ENCODE measurements around the gene ZKSCAN5. TPM values are rescaled to one million over a fixed set of nuclear protein-coding genes. Genes with fewer than 3 reads are reported as not detected.
"Not testable (repeated sequence)": the region's sequence is repeated elsewhere in the genome, so short reads cannot be mapped to it uniquely, and the experiment has no call there.

Gene ZKSCAN5
- total and polyA plus RNA-seq, 12 donors, result 2.8 to 8.5 (median 7.2) TPM

DNA sequence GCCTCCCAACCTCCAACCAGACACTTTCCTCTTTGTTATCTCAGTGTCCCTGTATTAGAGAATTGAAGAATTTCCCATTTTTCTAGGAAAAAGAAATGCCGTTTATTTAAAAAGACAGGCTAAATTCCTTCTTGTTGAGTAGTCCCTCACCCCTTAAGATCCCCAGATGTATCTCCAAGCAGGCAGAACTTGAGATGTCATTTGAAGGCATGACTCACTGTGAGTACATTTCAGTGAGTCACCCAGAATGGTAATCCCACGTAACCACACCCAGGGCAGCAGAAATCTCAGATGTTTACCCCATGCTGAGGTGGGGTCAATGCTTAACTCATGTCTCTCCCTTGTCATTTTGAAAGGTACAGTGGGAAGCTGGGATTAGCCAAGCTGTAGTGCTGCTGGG lies 58.4 kb downstream of the ZKSCAN5 start:
- H3K27me3 ChIP-seq, result no peaks in the 10 kb centered on the region
- H3K4me1 ChIP-seq, result peaks cover 4 to 41% (median 20%) of the 10 kb centered on the region in 9 donors
- ATAC-seq (no peak), DNase-seq (no peak)
- no peak overlapping the region for H3K4me3 ChIP-seq
- H3K36me3 ChIP-seq, result peaks cover 0 to 78% (median 55%) of the 10 kb centered on the region in 9 donors
- intact Hi-C loops (cut with DNase I), result no loop called here
- no peaks in the 10 kb centered on the region for H3K9me3 ChIP-seq
- WGBS, 2 donors, result 60 to 61% methylated on average over 2 of the region's 2 CpGs
- TF ChIP-seq CTCF (IDR thresholded peaks at IDR 0.05), result no peak
- peak overlapping the region in 1 of 10 donors; percentile 31 for H3K27ac ChIP-seq

DNA sequence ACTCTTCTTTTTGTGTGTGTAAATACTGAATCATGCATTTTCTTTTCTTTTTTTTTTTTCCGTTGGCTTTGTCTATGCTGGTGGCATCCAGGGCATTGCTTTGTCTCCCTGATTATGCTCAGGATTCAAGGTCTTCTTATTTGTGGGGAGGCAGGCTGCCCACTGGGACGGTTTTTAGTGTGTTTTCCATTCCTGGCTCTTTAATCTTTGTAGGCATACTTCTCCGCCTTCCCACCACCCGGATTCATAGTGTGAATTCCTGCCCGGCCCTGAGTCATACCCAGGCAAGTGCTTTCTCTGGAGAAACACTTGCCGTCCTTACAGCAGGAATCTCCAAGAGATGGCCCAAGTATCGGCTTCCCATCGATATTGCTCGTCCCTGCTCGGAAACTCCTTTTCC lies 59.2 kb downstream of the ZKSCAN5 start:
- WGBS, 2 donors, result 86 to 89% methylated on average over 10 of the region's 10 CpGs
- peaks cover 4 to 41% (median 19%) of the 10 kb centered on the region in 9 donors for H3K4me1 ChIP-seq
- no peak overlapping the region for H3K27ac ChIP-seq
- TF ChIP-seq CTCF (IDR thresholded peaks at IDR 0.05), result no peak
- no peaks in the 10 kb centered on the region for H3K9me3 ChIP-seq
- no peaks in the 10 kb centered on the region for H3K27me3 ChIP-seq
- intact Hi-C loops (cut with DNase I), result no loop called here
- ATAC-seq, result no peak
- peaks cover 0 to 87% (median 57%) of the 10 kb centered on the region in 9 donors for H3K36me3 ChIP-seq
- no peak for DNase-seq
- H3K4me3 ChIP-seq, result no peak overlapping the region

- ATAC-seq, result not testable (repeated sequence)
These were observed 64.3 kb downstream of the ZKSCAN5 start for GRCh38 chr7:99568770-99569169.

GRCh38 chr7:99571768-99572167 lies 67.3 kb downstream of the ZKSCAN5 start:
- Histone ChIP-seq H3K4me1 (no peaks in the 10 kb centered on the region), H3K9me3 (no peaks in the 10 kb centered on the region), H3K27ac (no peak overlapping the region), H3K4me3 (no peak overlapping the region), H3K36me3 (peaks cover 0 to 86% (median 40%) of the 10 kb centered on the region in 9 donors), H3K27me3 (no peaks in the 10 kb centered on the region)
- 92 to 95% methylated on average over 3 of the region's 3 CpGs for WGBS, 2 donors
- TF ChIP-seq CTCF (IDR thresholded peaks at IDR 0.05), result no peak
- DNase-seq (no peak), ATAC-seq (no peak)
- intact Hi-C loops (cut with DNase I), result no loop called here

More at GRCh38 chr7:99568770-99569169, 64.3 kb downstream of the ZKSCAN5 start:
- H3K27ac ChIP-seq; DNase-seq; H3K4me1 ChIP-seq; H3K9me3 ChIP-seq; H3K27me3 ChIP-seq; intact Hi-C loops (cut with DNase I); H3K4me3 ChIP-seq: not testable (repeated sequence)
- peaks cover 0 to 100% (median 61%) of the 10 kb centered on the region in 9 donors for H3K36me3 ChIP-seq
- 97 to 98% methylated on average over 7 of the region's 7 CpGs for WGBS, 2 donors

- 85 to 88% methylated on average over 1 of the region's 1 CpG for WGBS, 2 donors
- no peak for TF ChIP-seq CTCF (IDR thresholded peaks at IDR 0.05)
- peaks cover 0 to 71% (median 40%) of the 10 kb centered on the region in 9 donors for H3K36me3 ChIP-seq
These were observed 68.8 kb downstream of the ZKSCAN5 start for GRCh38 chr7:99573257-99573656.

More at GRCh38 chr7:99573257-99573656, 68.8 kb downstream of the ZKSCAN5 start:
- DNase-seq (no peak), ATAC-seq (no peak)
- Histone ChIP-seq H3K27me3 (no peaks in the 10 kb centered on the region), H3K27ac (no peak overlapping the region), H3K9me3 (no peaks in the 10 kb centered on the region), H3K4me1 (peaks cover 0 to 9% (median 0%) of the 10 kb centered on the region in 9 donors), H3K4me3 (no peak overlapping the region)
- intact Hi-C loops (cut with DNase I), result no loop called here

Data from heart right ventricle (tissue), 16 donors.